NCI-H2227 (cell line): ENCODE results near the gene UBL3.

Source experiments
- DNase-seq: peaks from one replicate; lab custom pipeline; 2025; ENCODE audit not compliant: unreplicated experiment; lab: John Stamatoyannopoulos, UW

The UBL3 gene

DNA sequence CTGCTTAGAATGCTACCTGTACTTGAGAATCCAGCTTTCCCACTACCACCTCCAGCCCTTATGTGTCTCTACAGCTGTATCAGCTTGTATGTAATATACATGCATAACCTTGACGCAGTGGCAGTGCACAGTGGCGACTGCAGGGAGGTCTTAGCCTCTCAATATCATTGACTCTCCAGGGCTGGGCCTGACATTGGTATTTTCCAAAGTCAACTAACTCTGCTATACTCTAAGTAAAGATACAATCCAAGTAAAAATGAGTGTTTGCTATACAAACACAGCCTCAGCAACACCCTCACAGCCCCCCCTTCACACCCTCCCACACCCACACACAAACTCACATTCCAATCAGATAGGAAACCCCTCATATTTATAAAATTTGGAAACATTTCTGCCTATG lies 6.7 kb upstream of the UBL3 start:
- DNase-seq = no peak

DNA sequence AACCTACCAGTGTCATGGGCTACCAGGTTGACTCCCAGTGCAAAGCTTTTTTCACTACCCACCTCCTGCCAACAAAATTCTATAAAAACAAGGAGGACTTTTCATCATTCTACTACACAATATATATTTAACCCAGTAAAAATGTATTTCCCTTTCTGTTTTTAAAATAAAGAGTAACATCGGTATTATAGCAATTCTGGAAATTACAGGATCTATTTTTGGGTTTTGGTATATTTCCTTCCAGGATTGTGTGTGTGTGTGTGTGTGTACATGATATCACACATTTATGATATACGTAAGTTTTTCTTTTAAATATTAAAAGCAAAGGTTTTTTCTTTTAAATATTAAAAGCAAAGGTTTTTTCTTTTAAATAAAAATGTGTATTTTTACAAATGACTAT lies 6.0 kb upstream of the UBL3 start:
- DNase-seq = no peak

DNA sequence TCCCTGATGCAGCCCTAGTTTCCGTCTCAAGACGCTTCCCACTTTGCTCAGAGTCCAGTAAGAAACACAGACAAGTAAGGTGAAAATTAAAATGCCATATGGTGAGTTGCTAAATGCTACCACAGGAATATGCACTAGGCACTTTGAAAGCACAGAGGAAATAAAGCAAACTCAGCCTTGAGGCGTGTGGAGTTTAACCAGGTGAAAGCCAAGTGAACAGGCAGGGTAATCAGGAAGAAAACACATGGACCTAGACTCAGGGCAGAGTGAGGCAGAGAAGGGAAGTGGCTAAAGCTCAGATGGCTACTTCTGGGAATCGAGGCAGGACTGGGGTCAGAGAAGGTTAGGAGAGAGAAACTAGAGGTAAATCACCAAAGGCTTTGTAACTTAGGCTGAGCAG lies 5.4 kb upstream of the UBL3 start:
- no peak for DNase-seq

DNA sequence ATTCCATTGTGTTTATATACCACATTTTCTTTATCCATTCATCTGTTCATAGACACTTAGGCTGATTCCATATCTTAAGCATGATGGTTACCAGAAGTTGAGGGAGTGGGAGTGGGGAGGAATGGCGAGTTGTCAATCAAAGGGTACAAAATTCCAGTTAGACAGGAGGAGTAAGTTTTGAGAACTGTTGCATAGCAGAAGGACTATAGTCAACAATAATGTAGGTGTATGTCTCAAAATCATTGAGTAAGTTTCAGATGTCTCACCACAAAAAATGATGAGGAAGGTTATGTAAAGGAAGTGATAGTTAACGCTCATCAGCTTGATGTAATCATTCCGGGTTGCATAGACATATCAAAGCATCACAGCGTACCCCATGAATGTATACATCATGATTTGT lies 4.6 kb upstream of the UBL3 start:
- DNase-seq = no peak

DNA sequence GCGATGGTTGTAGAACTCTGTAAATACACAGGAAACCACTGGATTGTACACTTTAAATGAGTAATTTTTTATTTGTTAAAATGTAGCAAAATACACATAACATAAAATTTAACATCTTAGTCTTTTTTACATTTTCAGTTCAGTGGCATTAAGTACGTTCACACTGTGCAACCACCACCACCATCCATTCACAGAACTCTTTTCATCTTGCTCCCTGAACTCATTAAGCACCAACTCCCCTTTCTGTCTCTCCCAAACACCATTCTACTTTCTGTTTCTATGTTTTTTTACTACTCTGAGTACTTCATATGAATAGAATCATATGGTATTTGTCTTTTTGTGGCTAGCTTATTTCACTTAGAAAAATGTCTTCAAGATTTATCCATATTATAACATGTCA lies 2.7 kb upstream of the UBL3 start:
- DNase-seq = no peak

DNA sequence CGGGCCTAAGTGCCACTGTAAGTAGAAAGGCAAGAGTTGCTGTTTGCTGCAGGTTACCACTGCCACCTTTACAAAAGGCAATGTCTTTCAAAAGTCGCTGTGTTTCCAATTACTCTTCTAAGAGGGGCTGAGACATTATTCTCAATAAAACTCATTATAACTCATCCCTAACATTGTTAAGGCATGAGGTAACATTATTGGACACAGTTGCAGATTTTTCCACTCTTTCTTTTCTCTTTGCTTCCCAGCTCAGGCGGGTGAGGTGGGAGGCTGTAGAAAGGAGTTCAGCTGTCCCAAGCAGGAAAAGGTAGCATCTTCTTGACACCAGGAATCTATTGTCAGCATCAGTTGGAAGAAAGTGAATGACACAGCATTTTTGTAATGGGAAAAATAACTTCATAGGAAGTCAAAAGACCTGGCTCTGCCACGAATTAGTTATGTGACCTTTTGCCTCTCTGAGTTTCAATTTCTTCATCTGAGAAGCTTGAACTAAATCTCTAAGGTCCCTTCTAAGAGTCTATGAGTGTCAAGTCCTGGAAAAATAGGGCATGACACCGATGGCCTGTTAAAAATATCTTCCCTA lies 2.1 kb upstream of the UBL3 start:
- no peak for DNase-seq

DNA sequence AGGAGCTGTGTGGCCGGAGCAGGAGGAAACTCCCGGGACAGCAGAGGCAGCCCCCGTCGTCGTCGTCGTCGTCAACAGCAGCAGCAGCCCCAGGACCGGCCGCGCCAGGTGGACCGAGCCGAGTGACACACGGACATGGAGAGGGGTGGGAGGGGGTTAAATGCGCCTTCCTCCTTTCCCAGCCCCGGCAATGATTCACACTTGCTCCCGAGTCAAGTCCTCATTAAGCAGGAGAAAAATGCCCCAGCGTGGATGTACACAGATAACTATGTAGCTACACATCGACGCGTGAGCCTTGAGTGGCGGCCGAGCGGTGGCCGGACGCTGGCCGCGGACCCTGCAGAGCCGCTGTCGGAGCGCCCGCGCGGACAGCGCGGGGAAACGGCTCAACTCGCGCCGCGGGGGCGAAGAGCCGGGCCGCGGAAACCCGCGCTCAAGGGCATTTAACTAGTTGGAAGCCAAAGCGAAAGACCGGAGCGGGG lies 645 bp downstream of the UBL3 start:
- DNase-seq = peak; percentile 55

DNA sequence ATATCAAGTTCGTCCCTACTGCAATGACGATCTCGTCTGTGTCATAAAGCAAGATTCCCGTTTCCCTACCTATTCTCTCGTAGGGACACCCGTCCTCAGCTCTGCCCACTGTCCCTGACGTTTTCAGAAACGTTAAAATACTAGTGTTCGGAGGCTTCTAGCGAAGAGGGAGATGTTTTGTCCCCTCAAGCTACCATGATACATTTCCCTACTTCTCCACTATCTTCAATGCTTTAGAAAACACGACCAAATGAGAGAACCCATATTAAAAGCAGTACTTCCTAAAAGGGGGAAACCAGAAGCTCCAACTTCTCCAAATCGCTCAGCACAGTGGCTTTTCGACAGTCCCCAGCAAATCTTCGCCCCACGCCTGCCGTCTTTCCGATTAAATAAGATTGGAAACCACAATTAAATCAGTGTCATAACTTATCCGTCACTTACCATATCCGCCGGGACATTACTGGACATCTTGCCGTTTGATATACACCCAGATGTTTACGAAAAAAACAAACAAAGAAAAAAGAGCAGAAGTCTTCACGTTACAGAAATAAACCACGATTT lies 1.3 kb downstream of the UBL3 start:
- peak; percentile 20 for DNase-seq

DNA sequence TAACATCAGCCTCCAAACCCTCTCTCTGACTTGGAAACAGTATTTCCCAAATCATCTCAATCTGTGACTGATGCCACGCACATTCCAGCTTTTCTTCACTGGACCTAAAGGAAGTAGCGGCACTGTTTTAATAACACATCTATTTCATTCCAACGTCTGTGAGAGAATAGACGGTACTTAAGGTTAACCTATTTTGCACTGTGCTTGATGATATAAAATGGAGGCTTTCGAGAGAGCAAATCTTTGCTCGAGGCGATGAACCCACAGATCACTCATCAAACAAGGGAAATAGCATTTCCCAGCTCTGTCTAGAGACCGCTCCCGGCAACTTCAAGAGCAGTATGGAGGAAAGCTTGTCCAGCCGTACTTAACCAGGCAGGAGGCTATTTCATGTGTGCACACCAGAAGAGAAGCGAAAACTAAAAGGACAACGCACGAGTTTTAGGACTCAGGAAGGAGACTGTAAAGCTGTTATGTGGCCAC lies 2.9 kb downstream of the UBL3 start:
- peak; percentile 26 for DNase-seq

DNA sequence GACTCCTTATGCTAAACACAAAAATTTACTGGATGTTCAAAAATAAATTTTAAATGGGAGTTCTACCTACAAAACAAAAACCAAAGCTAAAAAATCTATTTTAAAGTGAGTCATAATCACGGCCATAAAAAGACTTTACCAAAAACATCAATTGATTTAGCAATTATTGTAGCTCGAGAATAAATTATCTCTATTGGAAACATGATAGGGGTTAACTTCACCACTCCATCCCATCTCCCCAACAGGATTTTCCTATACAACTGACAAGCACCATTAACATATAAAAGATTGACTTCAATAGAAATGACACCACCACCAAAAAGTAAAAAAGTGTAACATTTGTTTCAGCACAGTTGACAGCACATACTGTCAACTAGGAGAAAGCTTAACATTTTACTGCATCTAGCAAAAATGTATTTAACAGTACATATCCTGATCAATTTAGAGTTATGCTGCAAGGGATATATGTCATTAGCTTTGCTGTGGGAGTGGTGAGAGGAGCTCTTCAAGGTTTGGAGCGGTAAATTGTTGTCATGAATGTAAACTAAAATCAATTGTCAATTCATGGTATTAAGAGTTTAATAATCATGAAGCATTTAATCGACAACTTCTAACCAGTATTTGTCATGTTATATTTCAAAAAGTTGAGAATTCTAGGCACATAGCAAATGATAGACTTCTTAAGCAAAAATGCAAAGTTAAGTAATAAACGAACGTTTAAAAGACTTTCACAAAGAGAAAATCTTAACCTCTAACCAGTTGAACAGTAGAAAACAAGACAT lies 3.8 kb downstream of the UBL3 start:
- DNase-seq = no peak

DNA sequence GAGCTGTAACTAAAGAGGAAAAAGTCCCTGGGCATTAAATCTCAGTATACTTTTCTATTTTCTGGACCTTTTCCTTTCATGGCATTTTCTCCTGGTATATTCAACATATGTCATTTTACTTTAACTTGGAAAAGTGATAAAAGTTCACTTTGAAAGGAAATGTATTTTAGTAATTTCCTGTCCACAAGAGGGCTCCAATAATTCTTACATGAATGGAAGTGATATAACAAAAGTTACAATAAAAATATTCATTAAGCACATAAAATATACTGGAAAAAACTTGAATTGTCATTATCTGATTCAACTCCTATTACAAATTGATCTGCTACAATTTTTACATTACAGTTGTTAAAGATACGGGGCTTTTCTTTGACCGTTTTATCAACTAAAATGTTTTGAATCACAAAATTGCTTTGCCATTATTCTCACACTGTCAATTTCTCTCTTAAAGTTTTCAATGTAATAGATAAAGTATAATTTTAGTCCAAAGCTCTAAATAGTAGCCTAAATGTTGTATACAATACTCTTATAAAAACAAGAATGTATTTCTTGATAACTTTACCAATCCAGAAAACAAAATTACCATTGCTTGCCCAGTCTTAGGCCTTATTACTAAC lies 4.9 kb downstream of the UBL3 start:
- DNase-seq = no peak

DNA sequence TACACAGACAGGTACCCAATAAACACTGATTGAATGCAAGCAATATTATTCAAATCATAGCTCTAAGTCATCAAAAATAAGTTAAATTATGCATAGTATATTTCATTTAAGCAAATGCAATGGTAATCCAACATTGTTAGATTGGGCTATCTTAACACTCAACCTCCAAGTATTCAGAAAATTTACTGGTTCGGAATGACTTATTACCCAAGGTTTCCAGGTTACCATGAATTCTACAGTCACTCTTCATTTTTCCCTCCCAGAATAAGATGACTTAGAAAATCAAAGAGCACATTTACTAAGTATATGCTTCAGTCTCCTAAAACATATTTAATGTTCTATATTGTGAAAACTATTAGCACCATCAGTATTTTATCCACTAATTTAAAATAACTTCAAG lies 6.0 kb downstream of the UBL3 start:
- no peak for DNase-seq

DNA sequence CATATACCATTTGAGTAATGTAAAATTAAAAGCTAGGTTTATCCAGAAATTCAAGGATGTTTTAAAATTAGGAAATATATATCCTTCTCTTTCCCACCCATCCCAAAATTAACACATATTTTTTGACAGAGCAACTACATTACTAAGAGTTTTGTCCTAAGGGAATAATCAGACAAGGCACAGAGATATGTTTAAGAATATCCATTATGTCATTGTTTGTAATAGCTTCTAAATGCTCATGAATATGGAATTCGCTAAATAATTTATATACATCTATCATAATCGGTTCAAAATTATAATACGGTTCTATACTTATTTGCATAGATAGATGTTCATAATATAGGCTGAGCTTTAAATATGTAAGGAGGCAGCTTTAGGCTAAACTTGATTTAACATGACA lies 9.8 kb downstream of the UBL3 start:
- DNase-seq = no peak

DNA sequence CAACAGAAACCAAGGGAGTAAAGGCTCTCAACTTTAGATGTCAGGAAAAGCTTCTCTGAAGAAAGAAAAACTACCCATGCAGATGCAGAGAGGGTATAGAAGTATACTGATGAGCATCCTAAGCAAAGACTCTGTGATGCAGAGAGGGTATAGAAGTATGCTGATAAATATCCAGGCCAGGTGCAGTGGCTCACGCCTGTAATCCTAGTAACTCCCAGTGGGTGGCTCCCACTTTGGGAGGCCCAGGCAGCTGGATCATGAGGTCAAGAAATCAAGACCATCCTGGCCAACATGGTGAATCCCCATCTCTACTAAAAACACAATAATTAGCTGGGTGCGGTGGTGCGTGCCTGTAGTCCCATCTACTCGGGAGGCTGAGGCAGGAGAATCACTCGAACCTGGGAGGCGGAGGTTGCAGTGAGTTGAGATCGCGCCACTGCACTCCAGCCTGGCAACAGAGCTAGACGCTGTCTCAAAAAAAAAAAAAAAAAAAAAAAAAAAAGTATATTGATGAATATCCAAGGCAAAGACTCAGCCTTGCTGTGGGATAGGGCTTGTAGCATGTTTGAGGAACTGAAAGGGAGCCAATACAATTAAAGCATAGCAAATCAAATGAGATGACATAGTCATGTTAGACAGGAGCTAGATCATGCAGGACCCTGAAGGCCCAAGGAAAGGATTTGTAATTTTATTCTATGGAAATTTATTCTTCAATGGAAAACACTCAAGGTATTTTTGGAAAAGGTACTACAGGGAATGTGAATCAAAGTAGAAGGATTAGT lies 14.9 kb downstream of the UBL3 start:
- no peak for DNase-seq

DNA sequence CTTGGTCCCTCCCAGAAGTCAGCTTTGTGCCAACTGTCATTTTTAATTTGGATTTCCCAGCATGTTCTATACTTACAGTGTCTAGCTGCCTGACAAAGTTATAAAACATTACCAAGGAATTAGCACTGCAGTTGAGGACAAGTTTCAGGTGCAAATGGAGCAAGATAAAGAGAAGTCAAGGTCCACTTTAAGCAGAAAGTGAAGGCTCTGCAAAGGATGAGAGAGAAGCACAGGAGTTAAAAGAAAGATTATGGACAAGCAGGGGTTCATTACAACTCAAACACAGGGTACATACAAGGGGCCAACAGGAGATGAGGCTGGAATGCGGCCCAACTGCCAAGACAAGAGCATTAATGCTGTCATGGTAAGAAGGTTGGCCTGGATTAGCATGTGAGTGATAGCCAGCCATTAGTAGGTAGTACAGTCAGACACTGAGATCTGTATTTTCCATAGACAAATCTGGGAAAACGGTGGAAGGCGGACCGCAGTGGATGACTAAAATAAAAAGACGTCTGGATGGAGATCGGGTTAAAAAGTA lies 17.6 kb downstream of the UBL3 start:
- DNase-seq = no peak

DNA sequence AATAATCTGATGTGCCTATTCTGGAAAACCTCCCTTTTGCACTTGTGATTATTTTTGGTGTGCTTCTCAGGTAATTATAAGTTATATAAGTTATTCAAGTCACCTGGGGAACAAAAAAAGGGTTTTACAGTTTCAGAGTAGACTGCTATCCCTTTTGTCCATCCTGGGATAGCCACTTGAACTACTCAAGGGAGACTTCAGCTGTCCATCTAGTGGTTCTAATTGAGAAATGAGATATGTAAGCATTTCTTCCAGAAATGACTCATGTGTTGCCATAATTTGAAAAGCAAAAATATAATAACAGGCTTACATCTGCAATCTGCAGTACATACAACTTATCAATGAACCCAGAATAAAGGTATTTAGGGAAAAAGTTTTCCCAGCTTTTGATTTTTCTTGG lies 20.4 kb downstream of the UBL3 start:
- DNase-seq = no peak

DNA sequence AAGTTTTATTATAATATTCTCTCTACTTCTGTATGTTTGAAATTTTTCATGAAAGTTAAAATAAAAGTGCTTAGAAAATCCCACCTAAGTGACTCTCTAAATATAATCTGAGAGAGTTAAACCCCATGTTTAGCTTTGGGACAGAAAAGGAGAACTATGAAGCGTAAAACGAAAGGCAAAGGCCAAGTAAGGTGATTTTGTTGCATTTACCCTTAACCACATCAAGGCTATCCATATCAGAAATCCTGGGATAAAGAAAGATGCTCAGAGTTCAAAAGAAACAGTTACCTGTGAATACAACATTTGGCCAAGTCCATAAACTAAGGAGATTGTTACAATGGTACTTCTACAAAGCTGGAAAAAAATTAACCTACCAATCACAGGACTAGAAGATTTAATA lies 31.3 kb downstream of the UBL3 start:
- DNase-seq = no peak

DNA sequence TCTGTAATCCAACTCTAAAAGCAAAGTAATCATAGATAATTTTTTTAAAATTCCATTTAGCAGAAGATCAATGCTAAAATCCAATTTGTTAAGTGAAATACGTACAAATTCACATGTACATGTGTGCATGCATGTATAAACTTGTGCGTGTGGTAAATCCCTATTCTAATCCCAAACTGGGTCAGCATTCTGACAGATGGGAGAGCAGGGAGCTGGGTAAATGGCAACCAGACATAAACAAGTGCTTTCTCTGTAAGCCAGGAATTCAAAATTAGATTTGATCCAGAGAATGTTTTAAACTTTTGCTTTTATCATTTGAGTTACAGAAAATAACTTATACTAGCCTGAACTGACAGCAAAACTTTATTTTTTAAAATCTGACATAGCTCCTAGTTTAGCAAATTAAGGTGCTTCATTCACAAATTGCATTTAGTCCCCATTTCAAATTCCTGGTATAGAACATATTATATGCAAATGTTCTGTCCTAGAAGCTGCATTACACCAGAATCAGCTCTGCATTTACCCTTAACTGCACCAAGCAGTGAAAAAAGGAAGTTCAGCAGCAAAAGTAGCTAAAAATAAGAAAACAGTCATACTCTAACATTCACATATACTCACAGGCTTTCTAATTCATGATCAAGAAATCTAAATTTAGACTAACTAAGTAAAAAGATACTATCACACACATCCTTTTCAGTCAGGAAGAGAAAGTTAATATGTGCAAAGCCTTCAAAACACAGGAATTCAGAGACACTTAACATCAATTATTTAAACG lies 32.6 kb downstream of the UBL3 start:
- no peak for DNase-seq

DNA sequence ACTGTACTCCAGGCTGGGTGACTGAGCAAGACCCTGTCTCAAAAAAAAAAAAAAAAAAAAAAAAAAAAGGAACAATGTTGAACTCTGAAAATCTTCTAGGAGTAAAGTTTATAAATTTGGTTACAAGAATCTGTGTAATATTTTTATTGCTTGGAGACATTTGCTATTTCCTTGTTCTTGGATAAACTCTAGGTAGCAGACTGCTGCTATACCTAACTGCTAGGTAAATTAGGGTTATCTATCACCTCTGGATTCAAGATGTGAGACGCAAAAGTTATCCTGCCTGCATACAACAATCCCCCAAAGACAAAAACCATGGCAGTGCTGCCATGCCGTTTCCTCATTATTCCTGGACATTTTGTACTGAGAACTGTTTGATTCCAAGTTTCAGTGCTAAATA lies 33.7 kb downstream of the UBL3 start:
- no peak for DNase-seq

DNA sequence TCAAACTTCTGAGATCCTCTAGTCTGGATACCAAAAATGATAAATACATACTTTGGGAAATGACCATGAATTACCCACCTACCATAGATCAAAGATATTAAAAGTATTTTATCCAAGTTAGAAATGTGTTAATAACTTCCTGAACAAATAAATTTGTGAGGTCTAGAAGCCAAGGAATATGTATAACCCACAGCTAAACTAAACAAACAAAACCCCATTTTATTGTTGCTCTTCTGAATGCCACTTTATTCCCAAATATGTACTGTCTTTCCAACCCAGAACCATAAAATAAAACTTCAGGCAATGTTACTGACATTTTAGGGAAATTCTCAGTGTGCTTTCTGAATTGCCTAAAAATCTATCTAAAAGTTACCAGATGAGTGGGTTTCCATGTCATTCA lies 35.1 kb downstream of the UBL3 start:
- no peak for DNase-seq
